SK-N-MC (cell line): Measurements from ENCODE around the gene HPGD.

Source experiments
- EZH2 ChIP-seq: fragments of 200-600 bp; sonication (generic); IDR thresholded peaks from one replicate; pipeline ENCODE4 v1.6.1; 2017; ENCODE audit warnings: antibody characterized with exemption
- POLR2AphosphoS5 ChIP-seq: IDR thresholded peaks from 2 replicates; pipeline ENCODE4 v1.6.1; 2012; ENCODE audit warnings: mild to moderate bottlenecking, low read depth, low read length, borderline replicate concordance

DNA sequence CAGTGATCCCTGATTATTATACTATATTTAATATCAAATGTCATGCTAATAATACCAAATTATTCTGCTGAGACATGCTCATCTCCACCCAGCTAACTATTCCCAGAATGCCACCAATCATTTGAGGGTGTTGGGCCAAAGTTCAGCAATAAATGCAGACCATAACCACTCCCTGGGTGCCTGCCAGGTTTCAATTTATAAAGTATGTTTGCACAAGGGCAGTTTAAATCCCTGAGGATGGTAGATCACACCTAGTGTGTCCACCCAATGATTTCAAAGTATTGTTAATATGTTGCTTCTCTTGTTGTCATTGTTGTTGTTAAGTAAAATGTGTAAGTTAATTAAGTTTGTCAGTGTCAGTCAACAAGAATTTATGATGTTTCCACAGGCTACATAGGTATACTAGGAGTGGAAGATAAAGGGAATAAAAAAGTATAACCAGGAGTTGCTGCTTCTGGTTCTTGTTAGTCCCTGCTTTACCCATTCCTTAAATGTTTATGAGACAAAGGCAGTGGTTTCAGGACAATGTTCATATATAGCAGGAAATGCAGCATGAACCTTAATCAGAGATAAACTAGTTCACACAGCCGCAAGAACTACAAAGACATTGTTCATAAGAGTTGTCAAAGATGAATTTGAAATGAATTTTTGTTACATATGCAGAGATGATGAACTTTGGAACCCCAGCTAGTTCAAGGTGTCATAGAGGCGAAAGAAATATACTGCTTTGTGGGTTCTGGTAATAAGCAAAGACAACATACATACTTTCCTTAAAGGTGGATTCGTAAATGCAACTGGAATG is 25.5 kb downstream of the HPGD start:
- TF ChIP-seq POLR2AphosphoS5 (no peak), EZH2 (no peak)
